Renal cortex interstitium (tissue), 11 donors: ENCODE data around the gene RBM12. TPM values are rescaled to one million over a fixed set of nuclear protein-coding genes. Genes with fewer than 3 reads are reported as not detected.

Source experiments
- DNase-seq, 11 donors: peaks; one replicate each; pipeline ENCODE4 v3.0.0-alpha.2; 2013; ENCODE audit warnings: low read depth in 9 of 11, low spot score in 4 of 11; ENCODE audit errors: extremely low read depth in 1 of 11
- polyA plus RNA-seq, 3 donors: library from polyadenylated mRNA; unstranded; fragments of 120-200 nt; gene quantifications; one replicate each; pipeline ENCODE4 v1.2.1, GENCODE V29; 2013; ENCODE audit not compliant: insufficient read length in 3 of 3

The RBM12 gene
- polyA plus RNA-seq, 3 donors, result 93.6 to 113 (median 95.4) TPM

DNA sequence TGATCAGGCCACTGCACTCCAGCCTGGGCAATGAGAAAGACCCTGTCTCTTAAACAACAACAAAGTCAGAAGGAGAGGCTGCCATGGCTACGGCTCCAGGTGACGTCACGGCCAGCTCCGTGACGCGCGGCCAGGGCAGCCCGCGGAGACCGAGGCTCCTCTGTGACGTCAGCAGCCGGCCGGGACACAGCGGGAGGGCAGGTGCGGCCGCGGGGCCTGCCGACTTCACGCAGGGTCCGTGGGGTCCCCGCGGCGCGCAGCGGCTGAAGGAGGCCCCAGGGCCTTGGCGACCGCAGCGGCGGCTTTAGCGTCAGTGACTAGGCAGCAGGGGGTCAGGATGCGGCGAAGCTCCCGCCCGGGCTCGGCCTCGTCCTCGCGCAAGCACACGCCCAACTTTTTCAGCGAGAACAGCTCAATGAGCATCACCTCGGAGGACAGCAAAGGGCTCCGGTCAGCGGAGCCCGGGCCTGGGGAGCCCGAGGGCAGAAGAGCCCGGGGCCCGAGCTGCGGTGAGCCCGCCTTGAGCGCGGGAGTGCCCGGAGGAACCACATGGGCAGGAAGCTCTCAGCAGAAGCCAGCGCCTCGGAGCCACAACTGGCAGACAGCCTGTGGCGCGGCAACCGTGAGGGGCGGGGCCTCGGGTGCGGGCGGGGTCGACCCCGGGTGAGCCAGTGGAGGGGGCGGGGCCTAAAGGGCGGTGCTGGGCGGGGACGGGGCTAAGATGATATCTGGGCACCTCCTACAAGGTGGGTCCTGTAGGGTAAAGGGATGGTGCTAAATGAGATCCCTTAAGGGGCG, 48.8 kb downstream of the RBM12 start, which contains the start of gene SPAG4:
Gene SPAG4 (plus strand): TSS at position 163 of the 798 bp plus-strand sequence. CDS start 175 bp downstream, at position 338.
- peak in 8 of 11 donors; percentile 85 to 97 (median 92) for DNase-seq

GRCh38 chr20:35611482-35611881, 53.2 kb downstream of the RBM12 start:
- DNase-seq, result no peak

DNA sequence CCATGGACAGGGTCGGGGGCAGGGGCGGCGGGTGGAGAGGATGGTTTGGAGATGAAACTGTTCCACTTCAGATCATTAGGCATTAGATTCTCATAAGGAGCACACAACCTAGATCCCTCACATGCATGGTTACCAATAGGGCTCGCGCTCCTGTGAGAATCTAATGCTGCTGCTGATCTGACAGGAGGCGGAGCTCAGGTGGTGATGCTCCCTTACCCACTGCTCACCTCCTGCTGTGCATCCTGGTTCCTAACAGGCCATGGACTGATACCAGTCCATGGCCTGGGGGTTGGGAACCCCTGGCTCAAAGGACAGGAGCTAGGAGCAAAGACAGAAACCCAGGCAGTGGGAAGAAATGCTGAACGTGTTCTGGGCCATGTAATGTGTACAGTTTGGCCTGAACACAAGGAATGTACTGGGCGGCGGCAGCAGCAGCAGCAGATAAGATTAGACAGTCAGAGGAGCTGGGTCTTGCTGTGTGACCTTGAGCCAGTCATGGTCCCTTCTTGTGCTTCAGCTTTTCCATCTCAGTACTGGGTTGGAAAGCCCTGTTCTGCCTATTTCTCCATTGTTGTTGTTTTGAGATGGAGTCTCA, 53.8 kb downstream of the RBM12 start:
- no peak for DNase-seq

- DNase-seq, result no peak
Observed at GRCh38 chr20:35607003-35607735, 57.5 kb downstream of the RBM12 start.

DNA sequence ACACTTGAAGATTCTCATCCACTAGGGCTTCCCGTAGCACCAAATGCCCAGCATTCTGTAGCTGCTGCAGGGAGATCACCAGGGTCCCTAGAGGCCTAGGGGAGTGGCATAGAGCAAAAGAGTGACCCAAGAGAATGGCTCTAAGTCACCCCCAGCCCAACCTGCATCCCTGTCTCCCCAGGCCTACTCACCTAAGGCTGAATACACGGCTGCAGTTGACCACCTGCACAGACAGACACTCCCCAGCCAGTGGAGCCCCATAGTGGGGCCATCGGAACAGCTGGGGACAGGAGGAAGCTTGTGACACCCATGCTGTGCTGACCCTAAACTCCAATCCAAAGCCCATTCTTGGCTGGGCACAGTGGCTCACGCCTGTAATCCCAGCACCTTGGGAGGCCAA, 58.6 kb downstream of the RBM12 start:
- no peak for DNase-seq

- DNase-seq, result no peak
Observed at GRCh38 chr20:35604449-35604747, 60.3 kb downstream of the RBM12 start.

- no peak for DNase-seq
Observed at GRCh38 chr20:35603695-35604448, 60.8 kb downstream of the RBM12 start.

GRCh38 chr20:35602851-35603495, 61.7 kb downstream of the RBM12 start:
- no peak for DNase-seq

DNA sequence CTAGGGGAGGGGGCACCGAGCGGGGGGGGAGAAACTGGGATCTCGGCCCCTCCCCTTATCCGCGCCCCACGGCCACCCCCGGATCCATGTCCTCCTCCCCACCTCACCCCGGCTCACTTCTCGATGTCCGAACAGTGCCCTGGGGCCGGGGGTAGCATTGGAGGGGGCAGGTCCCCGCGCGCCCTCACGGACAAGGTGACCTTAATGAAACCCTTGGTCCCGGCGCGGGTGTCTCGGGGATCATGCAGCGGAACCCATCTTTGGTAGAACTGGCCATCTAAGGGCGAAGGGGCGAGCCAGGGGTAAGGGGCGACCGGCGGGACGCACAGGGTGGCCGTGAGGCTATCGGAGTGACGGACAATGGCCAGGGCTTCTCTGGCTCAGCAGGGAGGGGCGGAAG, 62.7 kb downstream of the RBM12 start:
- DNase-seq, result no peak

GRCh38 chr20:35600993-35601973, 63.4 kb downstream of the RBM12 start:
- DNase-seq, result peak in 5 of 11 donors; percentile 56 to 66 (median 61)

DNA sequence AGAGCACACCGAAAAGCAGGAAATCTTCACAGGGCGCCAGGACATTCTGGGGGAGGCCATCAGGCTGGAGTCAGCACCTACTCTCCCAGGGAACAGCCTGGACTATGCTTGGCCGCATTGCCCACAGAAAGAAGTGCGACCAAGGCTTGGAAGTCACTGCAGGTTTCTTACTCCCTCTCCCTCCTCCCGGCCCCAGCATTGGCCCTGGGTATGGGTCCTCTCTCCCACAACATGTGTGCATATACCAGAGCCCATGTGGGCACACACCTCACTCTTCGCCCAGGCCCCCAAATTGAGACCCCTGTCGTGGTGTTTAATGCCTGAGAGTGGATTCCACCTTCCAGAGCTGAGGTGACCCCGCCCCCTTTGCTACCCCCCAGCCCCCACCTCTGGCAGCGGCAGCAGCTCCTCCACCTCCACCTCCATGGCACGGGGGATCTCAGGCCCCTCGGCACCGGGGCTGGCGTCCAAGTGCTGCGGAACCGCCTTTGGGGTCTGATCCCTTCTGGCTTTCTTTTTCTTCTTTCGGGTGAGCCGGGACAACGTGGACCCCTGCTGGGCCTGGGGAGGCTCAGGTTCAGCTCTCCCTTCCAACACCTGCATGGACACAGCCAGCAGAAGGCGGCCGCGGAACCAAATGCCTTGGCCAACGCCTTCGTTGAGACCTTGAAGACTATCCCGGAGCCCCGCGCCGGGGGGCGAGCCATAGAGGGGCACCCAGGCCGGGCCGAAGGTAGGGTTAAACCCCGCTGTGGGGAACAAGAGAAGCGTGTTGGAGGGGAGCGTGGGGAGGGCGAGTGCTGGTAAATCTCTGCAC, 64.3 kb downstream of the RBM12 start:
- DNase-seq, result no peak

DNA sequence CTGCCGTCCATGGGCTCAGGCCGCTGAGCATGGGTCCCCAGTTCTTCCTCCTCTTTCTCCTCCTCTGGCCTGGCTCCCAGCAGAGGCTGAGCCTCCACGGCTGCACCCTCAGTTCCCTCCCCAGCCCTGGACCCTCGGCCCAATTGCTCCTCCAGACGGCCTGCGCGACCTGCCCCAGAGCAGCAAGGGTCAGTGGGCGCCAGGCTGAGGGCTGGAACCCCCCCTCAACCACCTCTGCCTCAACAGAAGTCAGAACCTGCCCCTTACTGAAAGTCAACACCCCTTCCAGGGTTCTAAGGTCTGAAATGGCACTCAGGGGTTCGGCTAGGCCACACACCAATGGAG, 65.0 kb downstream of the RBM12 start:
- no peak for DNase-seq

Other genes with a start within 250 kb of the RBM12 start
- gene GDF5, start 226.7 kb downstream of the RBM12 start, polyA plus RNA-seq, result under 1 TPM; 0.04 to 0.12 (median 0.09) TPM
- 10 to 100 TPM; 50.7 to 63.7 (median 54.0) TPM for gene CEP250, start 209.3 kb downstream of the RBM12 start, polyA plus RNA-seq
- gene C20orf173, start 135.2 kb downstream of the RBM12 start, polyA plus RNA-seq, result under 1 TPM in 1 of 3 donors, not detected in 2; 0.15 TPM
- 100 to 1,000 TPM; 348 to 352 (median 349) TPM for gene ERGIC3, start 122.8 kb downstream of the RBM12 start, polyA plus RNA-seq
- 1 to 10 TPM; 3.6 to 8.1 (median 4.9) TPM for gene SPAG4, start 49.1 kb downstream of the RBM12 start, polyA plus RNA-seq
- 100 to 1,000 TPM; 159 to 217 (median 165) TPM for gene CPNE1, start within 50 bp of the RBM12 start, polyA plus RNA-seq
- 10 to 100 TPM; 26.2 to 30.2 (median 29.7) TPM for gene NFS1, start 34.5 kb upstream of the RBM12 start, polyA plus RNA-seq
- gene ROMO1, start 34.5 kb upstream of the RBM12 start, polyA plus RNA-seq, result 10 to 100 TPM; 56.5 to 89.9 (median 89.0) TPM
- 100 to 1,000 TPM; 523 to 699 (median 635) TPM for gene RBM39, start 77.4 kb upstream of the RBM12 start, polyA plus RNA-seq
- gene PHF20, start 107.1 kb upstream of the RBM12 start, polyA plus RNA-seq, result 10 to 100 TPM; 30.3 to 44.4 (median 38.5) TPM